Measurements from ENCODE around the gene PTPN11. TPM values are rescaled to one million over a fixed set of nuclear protein-coding genes. Genes with fewer than 3 reads are reported as not detected.

The PTPN11 gene
- total RNA-seq, 1 donor from 2014 or later = 83.1 TPM

DNA sequence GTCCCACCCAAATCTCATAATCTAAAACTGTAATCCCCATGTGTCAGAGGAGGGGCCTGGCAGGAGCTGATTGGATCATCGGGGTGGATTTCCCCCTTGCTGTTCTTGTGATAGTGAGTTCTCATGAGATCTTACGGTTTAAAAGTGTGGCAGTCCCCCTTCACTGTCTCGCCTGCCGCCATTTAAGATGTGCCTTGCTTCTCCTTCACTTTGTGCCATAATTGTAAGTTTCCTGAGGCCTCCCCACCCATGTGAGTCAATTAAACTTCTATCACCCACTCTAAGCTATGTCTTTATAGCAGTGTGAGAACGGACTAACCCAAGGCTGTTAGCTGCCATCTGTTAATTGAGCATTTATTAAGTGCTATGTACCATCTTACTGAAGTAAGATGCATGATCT is 105.1 kb downstream of the PTPN11 start:
- ChIA-PET POLR2A (no interaction called here), CTCF (no interaction called here)
- intact Hi-C loops (cut with micrococcal nuclease) = no loop called here
- Mint-ChIP-seq H3K27me3 (no peaks in the 10 kb centered on the region), H3K4me1 (no peaks in the 10 kb centered on the region), H3K4me3 (no peak overlapping the region), H3K36me3 (ENCODE audit: low read depth) (no peaks in the 10 kb centered on the region), H3K9me3 (peaks cover 3% of the 10 kb centered on the region), H3K27ac (no peak overlapping the region)
- TF ChIP-seq, protein P1, sequence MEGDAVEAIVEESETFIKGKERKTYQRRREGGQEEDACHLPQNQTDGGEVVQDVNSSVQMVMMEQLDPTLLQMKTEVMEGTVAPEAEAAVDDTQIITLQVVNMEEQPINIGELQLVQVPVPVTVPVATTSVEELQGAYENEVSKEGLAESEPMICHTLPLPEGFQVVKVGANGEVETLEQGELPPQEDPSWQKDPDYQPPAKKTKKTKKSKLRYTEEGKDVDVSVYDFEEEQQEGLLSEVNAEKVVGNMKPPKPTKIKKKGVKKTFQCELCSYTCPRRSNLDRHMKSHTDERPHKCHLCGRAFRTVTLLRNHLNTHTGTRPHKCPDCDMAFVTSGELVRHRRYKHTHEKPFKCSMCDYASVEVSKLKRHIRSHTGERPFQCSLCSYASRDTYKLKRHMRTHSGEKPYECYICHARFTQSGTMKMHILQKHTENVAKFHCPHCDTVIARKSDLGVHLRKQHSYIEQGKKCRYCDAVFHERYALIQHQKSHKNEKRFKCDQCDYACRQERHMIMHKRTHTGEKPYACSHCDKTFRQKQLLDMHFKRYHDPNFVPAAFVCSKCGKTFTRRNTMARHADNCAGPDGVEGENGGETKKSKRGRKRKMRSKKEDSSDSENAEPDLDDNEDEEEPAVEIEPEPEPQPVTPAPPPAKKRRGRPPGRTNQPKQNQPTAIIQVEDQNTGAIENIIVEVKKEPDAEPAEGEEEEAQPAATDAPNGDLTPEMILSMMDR (IDR thresholded peaks at IDR 0.05) = no peak
- ATAC-seq (ENCODE audit: low read depth) (no peak), DNase-seq (no peak)

DNA sequence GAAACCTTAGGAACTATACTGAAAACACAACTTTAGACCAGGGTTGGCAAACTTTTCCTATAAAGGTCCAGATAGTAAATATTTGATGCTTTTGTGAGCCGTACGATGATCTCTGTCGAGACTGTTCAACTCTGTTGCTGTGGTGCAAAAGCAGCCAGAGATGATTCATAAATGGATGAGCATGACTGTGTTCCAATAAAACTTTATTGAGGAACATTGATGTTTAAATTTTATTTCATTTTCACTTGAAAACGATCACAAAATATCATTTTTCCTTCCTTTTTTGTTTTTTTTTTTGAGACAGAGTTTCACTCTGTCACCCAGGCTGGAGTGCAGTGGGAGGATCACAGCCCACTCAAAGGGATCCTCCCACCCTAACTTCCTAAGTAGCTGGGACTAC is 105.5 kb downstream of the PTPN11 start:
- no peak overlapping the region for H3K4me3 Mint-ChIP-seq
- H3K27ac Mint-ChIP-seq = no peak overlapping the region
- ChIA-PET CTCF (no interaction called here), POLR2A (no interaction called here)
- ATAC-seq (ENCODE audit: low read depth) (no peak), DNase-seq (no peak)
- TF ChIP-seq, protein P1 (IDR thresholded peaks at IDR 0.05) = no peak
- H3K27me3 Mint-ChIP-seq = no peaks in the 10 kb centered on the region
- peaks cover 3% of the 10 kb centered on the region for H3K9me3 Mint-ChIP-seq
- no peaks in the 10 kb centered on the region for H3K36me3 Mint-ChIP-seq (ENCODE audit: low read depth)
- H3K4me1 Mint-ChIP-seq = no peaks in the 10 kb centered on the region
- intact Hi-C loops (cut with micrococcal nuclease) = no loop called here

DNA sequence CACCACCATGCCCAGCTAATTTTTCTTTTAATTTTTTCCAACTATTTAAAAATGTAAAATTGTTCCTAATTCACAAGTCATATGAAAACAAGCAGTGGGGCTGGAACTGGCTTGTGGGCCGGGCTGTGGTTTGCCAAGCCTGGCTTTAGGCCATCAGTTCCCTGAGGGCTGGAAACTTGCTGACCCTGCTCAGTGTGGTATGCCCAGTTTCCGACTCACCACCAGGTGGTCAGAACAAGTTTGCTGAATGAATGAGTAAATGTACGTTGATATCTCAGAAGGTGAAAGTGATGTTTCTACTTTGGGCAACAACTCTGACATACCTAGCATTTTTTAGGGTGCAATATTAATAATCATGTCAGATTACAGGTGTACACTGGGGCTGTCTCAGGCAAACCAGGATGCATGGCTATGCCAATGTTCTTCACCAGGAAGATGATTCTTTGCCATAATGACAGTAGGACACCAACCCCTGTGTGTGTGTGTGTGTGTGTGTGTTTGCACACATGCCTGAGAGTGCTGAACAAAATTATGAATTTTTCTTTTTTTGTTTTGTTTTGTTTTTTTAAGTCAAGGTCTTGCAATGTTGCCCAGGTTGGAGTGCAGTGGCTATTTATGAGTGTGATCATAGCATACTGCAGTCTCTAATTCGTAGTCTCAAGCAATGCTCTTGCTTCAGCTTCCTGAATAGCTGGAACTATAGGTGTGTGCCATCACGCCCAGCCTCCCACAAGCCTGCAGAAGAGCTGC is 106.1 kb downstream of the PTPN11 start:
- Mint-ChIP-seq H3K36me3 (ENCODE audit: low read depth) (no peaks in the 10 kb centered on the region), H3K9me3 (peaks cover 3% of the 10 kb centered on the region), H3K27me3 (no peaks in the 10 kb centered on the region), H3K27ac (no peak overlapping the region), H3K4me3 (no peak overlapping the region), H3K4me1 (no peaks in the 10 kb centered on the region)
- ChIA-PET CTCF (no interaction called here), POLR2A (no interaction called here)
- DNase-seq = no peak
- TF ChIP-seq, protein P1 (IDR thresholded peaks at IDR 0.05) = no peak
- intact Hi-C loops (cut with micrococcal nuclease) = no loop called here
- no peak for ATAC-seq (ENCODE audit: low read depth)

DNA sequence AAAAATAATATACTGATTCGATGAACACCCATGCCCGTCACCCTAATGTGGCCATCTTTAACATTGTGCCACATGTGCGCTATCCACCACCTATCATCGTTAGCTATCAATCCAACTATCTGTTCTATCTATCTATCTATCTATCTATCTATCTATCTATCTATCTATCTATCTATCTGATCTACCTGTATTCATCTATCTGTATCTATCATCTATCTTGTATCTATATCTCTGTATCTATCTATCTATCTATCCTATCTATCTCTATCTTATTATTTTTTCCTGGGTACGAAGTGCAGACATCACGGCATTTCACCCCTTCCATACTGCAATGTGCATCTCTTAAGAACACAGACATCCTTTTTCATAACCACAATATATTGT is 106.7 kb downstream of the PTPN11 start:
- H3K27me3 Mint-ChIP-seq = peaks cover 2% of the 10 kb centered on the region
- TF ChIP-seq, protein P1 (IDR thresholded peaks at IDR 0.05) = no peak
- intact Hi-C loops (cut with micrococcal nuclease) = no loop called here
- no peak overlapping the region for H3K4me3 Mint-ChIP-seq
- no peak for ATAC-seq (ENCODE audit: low read depth)
- ChIA-PET CTCF (no interaction called here), POLR2A (no interaction called here)
- peaks cover 3% of the 10 kb centered on the region for H3K9me3 Mint-ChIP-seq
- no peak overlapping the region for H3K27ac Mint-ChIP-seq
- DNase-seq = no peak
- no peaks in the 10 kb centered on the region for H3K36me3 Mint-ChIP-seq (ENCODE audit: low read depth)
- H3K4me1 Mint-ChIP-seq = no peaks in the 10 kb centered on the region

DNA sequence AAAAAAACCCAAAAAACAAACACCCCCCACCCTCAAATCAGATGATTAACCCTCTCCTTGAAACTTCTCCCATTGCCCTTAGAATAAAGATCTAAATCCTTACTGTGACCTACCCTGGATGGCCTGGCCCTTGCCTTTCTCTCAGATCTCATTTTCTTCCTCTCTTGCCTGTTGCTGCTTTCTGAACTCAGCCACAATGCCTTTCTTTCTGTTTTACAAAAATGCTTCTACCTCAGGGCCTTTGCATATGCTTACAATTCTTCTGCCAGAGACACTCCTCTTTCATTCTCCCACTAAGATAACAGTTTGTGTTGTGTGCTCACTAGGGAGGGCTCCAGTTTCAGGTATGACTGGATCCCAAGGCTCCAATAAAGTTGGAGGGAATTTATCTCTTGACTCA is 108.3 kb downstream of the PTPN11 start:
- Mint-ChIP-seq H3K4me3 (no peak overlapping the region), H3K36me3 (ENCODE audit: low read depth) (no peaks in the 10 kb centered on the region), H3K27me3 (peaks cover 2% of the 10 kb centered on the region), H3K4me1 (no peaks in the 10 kb centered on the region), H3K27ac (no peak overlapping the region), H3K9me3 (peaks cover 3% of the 10 kb centered on the region)
- ChIA-PET POLR2A (no interaction called here), CTCF (no interaction called here)
- no peak for ATAC-seq (ENCODE audit: low read depth)
- DNase-seq = no peak
- intact Hi-C loops (cut with micrococcal nuclease) = no loop called here
- TF ChIP-seq, protein P1 (IDR thresholded peaks at IDR 0.05) = no peak

Measured in activated B cell treated with CpG ODN at 0.5 μM for 24 hours (primary cell).